Progenitor cell of endocrine pancreas (in vitro differentiated cells): ENCODE measurements around the gene NXNL1. TPM values are rescaled to one million over a fixed set of nuclear protein-coding genes. Genes with fewer than 3 reads are reported as not detected.

Source experiments
- DNase-seq: peaks from one replicate; pipeline ENCODE4 v3.0.0; 2021; ENCODE audit warnings: low spot score; ENCODE audit not compliant: unreplicated experiment
- H3K27ac Mint-ChIP-seq: 2 replicates; pipeline ENCODE4 v1.8.0; 2021; ENCODE audit warnings: mild to moderate bottlenecking, moderate library complexity, mixed read lengths
- H3K27me3 Mint-ChIP-seq: 2 replicates; pipeline ENCODE4 v1.8.0; 2021; ENCODE audit warnings: mixed read lengths
- H3K36me3 Mint-ChIP-seq: 2 replicates; pipeline ENCODE4 v1.8.0; 2022; ENCODE audit warnings: mixed read lengths; ENCODE audit not compliant: insufficient read depth
- H3K4me1 Mint-ChIP-seq: 2 replicates; pipeline ENCODE4 v1.8.0; 2021; ENCODE audit warnings: low read depth, mixed read lengths
- H3K4me3 Mint-ChIP-seq: 2 replicates; pipeline ENCODE4 v1.8.0; 2021; ENCODE audit warnings: low read depth, mild to moderate bottlenecking, moderate library complexity, mixed read lengths
- H3K9me3 Mint-ChIP-seq: 2 replicates; pipeline ENCODE4 v1.8.0; 2021; ENCODE audit warnings: low read depth, mixed read lengths
- CTCF ChIP-seq: fragments of 200-600 bp; sonication (generic); IDR thresholded peaks from one replicate; pipeline ENCODE4 v1.5.0; 2021; ENCODE audit warnings: antibody characterized with exemption, mild to moderate bottlenecking; ENCODE audit not compliant: unreplicated experiment
- total RNA-seq: library from RNA; stranded (reverse); gene quantifications from 2 replicates; pipeline ENCODE4 v1.2.1, GENCODE V29; 2021

The NXNL1 gene
- total RNA-seq, 1 donor from 2014 or later = not detected

GRCh38 chr19:17441241-17442021 is 19.3 kb downstream of the NXNL1 start:
- Mint-ChIP-seq H3K4me1 (no peaks in the 10 kb centered on the region), H3K4me3 (no peak overlapping the region), H3K9me3 (no peaks in the 10 kb centered on the region), H3K36me3 (no peaks in the 10 kb centered on the region), H3K27me3 (no peaks in the 10 kb centered on the region), H3K27ac (no peak overlapping the region)
- TF ChIP-seq CTCF = peak; percentile 50
- DNase-seq = no peak

DNA sequence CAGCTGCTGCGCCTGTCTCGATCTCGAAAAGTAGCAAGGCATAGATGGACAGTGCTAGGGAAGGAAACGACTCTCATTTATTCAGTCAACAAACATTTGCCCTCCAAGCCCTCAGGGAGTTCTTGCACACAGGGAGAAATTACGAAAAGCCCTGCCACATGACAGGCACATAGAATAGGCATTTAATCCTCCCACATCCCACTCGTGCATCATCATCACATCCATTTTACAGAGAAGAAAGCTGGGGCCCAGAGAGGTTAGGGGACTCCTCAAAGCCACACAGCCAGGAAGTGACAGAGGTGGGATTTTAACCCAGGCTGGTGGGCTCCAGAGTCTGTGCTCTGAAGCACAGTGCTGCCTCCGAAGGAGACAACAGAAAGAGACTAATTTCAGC is 23.9 kb downstream of the NXNL1 start:
- no peaks in the 10 kb centered on the region for H3K4me1 Mint-ChIP-seq
- no peak for TF ChIP-seq CTCF
- no peak overlapping the region for H3K4me3 Mint-ChIP-seq
- H3K27me3 Mint-ChIP-seq = no peaks in the 10 kb centered on the region
- H3K36me3 Mint-ChIP-seq = no peaks in the 10 kb centered on the region
- no peak overlapping the region for H3K27ac Mint-ChIP-seq
- no peak for DNase-seq
- H3K9me3 Mint-ChIP-seq = no peaks in the 10 kb centered on the region

- H3K27ac Mint-ChIP-seq = no peak overlapping the region
- DNase-seq = no peak
- H3K9me3 Mint-ChIP-seq = no peaks in the 10 kb centered on the region
- no peaks in the 10 kb centered on the region for H3K27me3 Mint-ChIP-seq
- H3K4me1 Mint-ChIP-seq = no peaks in the 10 kb centered on the region
- no peak for TF ChIP-seq CTCF
- H3K36me3 Mint-ChIP-seq = no peaks in the 10 kb centered on the region
- no peak overlapping the region for H3K4me3 Mint-ChIP-seq
Observed at GRCh38 chr19:17436094-17436873, 24.4 kb downstream of the NXNL1 start.

GRCh38 chr19:17435218-17435617 is 25.5 kb downstream of the NXNL1 start:
- Mint-ChIP-seq H3K4me1 (no peaks in the 10 kb centered on the region), H3K36me3 (no peaks in the 10 kb centered on the region)
- no peak for TF ChIP-seq CTCF

GRCh38 chr19:17431417-17431816 is 29.3 kb downstream of the NXNL1 start:
- H3K27me3 Mint-ChIP-seq = no peaks in the 10 kb centered on the region
- no peak overlapping the region for H3K27ac Mint-ChIP-seq
- no peaks in the 10 kb centered on the region for H3K9me3 Mint-ChIP-seq
- no peak for DNase-seq
- no peaks in the 10 kb centered on the region for H3K36me3 Mint-ChIP-seq
- no peak for TF ChIP-seq CTCF
- no peaks in the 10 kb centered on the region for H3K4me1 Mint-ChIP-seq
- no peak overlapping the region for H3K4me3 Mint-ChIP-seq

More at GRCh38 chr19:17435218-17435617, 25.5 kb downstream of the NXNL1 start:
- Mint-ChIP-seq H3K27ac (no peak overlapping the region), H3K27me3 (no peaks in the 10 kb centered on the region), H3K4me3 (no peak overlapping the region), H3K9me3 (no peaks in the 10 kb centered on the region)
- no peak for DNase-seq
